ENCODE results near the gene RBBP6. TPM values are rescaled to one million over a fixed set of nuclear protein-coding genes. Genes with fewer than 3 reads are reported as not detected.

RBBP6 gene
- total RNA-seq, 1 donor: 31.5 TPM

DNA sequence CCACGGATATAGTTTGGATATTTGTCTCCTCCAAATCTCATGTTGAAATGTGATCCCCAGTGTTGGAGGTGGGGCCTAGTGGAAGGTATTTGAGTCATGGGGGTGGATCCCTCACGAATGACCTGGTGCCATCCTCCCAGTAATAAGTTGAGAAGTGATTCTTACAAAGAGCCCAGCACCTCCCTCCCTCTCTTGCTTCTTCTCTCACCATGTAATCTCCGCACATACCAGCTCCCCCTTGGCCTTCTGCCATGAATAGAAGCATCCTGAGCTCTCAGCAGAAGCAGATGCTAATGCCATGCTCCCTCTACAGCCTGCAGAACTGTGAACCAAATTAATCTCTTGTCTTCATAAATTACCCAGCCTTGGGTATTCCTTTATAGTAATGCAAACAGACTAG is 41.9 kb upstream of the RBBP6 start:
- Histone ChIP-seq H3K4me3 (ENCODE audit: insufficient read depth, low read length) (no peak overlapping the region), H2AFZ (ENCODE audit: low read length) (no peak overlapping the region), H3K27me3 (ENCODE audit: insufficient read depth, low read length) (no peaks in the 10 kb centered on the region), H4K20me1 (ENCODE audit: insufficient read depth, low read length) (no peaks in the 10 kb centered on the region), H3K4me2 (ENCODE audit: insufficient read depth, low read length) (no peak overlapping the region), H3K9me3 (ENCODE audit: low read depth, low read length) (no peaks in the 10 kb centered on the region), H3K4me1 (ENCODE audit: insufficient read depth, low read length) (no peaks in the 10 kb centered on the region), H3K27ac (ENCODE audit: low read depth, low read length) (no peak overlapping the region), H3K36me3 (ENCODE audit: insufficient read depth, low read length) (no peaks in the 10 kb centered on the region), H3K79me2 (ENCODE audit: insufficient read depth, low read length) (no peaks in the 10 kb centered on the region)
- TF ChIP-seq, protein P1, sequence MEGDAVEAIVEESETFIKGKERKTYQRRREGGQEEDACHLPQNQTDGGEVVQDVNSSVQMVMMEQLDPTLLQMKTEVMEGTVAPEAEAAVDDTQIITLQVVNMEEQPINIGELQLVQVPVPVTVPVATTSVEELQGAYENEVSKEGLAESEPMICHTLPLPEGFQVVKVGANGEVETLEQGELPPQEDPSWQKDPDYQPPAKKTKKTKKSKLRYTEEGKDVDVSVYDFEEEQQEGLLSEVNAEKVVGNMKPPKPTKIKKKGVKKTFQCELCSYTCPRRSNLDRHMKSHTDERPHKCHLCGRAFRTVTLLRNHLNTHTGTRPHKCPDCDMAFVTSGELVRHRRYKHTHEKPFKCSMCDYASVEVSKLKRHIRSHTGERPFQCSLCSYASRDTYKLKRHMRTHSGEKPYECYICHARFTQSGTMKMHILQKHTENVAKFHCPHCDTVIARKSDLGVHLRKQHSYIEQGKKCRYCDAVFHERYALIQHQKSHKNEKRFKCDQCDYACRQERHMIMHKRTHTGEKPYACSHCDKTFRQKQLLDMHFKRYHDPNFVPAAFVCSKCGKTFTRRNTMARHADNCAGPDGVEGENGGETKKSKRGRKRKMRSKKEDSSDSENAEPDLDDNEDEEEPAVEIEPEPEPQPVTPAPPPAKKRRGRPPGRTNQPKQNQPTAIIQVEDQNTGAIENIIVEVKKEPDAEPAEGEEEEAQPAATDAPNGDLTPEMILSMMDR (IDR thresholded peaks at IDR 0.05; ENCODE audit: extremely low read depth, low read depth, low read length): no peak
- DNase-seq (ENCODE audit: insufficient read length, low spot score, missing footprints): no peak

DNA sequence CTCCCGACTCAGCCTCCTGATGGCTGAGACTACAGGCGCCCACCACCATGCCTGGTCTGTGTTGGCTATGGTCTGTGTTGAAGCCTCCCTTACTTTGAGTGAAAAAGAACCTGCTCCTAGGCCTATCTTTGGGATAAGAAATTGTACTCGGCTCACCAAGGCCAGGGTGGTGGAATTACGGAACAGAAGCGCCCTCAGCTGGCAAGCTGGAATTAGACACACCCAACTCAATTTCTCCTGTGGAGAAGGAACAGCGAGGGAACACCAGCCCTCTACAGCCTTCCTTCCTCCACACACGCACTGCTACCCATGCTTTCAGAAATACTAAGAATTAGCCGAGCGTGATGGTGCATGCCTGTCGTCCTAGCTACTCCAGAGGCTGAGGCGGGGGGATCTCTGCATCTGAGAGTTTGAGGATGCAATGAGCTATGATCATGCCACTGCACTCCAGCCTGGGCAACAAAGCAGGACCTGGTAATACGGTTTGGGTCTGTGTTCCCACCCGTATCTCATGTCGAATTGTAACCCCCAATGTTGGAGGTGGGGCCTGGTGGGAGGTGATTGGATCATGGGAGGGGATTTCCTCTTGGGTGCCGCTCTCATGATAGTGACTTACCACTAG is 40.1 kb upstream of the RBBP6 start:
- Histone ChIP-seq H3K4me1 (ENCODE audit: insufficient read depth, low read length) (no peaks in the 10 kb centered on the region), H3K27ac (ENCODE audit: low read depth, low read length) (no peak overlapping the region), H4K20me1 (ENCODE audit: insufficient read depth, low read length) (no peaks in the 10 kb centered on the region), H2AFZ (ENCODE audit: low read length) (no peak overlapping the region), H3K4me2 (ENCODE audit: insufficient read depth, low read length) (no peak overlapping the region), H3K4me3 (ENCODE audit: insufficient read depth, low read length) (no peak overlapping the region), H3K36me3 (ENCODE audit: insufficient read depth, low read length) (no peaks in the 10 kb centered on the region), H3K79me2 (ENCODE audit: insufficient read depth, low read length) (no peaks in the 10 kb centered on the region), H3K9me3 (ENCODE audit: low read depth, low read length) (no peaks in the 10 kb centered on the region), H3K27me3 (ENCODE audit: insufficient read depth, low read length) (no peaks in the 10 kb centered on the region)
- TF ChIP-seq, protein P1 (IDR thresholded peaks at IDR 0.05; ENCODE audit: extremely low read depth, low read depth, low read length): peak; percentile 57
- DNase-seq (ENCODE audit: insufficient read length, low spot score, missing footprints): peak; percentile 65

DNA sequence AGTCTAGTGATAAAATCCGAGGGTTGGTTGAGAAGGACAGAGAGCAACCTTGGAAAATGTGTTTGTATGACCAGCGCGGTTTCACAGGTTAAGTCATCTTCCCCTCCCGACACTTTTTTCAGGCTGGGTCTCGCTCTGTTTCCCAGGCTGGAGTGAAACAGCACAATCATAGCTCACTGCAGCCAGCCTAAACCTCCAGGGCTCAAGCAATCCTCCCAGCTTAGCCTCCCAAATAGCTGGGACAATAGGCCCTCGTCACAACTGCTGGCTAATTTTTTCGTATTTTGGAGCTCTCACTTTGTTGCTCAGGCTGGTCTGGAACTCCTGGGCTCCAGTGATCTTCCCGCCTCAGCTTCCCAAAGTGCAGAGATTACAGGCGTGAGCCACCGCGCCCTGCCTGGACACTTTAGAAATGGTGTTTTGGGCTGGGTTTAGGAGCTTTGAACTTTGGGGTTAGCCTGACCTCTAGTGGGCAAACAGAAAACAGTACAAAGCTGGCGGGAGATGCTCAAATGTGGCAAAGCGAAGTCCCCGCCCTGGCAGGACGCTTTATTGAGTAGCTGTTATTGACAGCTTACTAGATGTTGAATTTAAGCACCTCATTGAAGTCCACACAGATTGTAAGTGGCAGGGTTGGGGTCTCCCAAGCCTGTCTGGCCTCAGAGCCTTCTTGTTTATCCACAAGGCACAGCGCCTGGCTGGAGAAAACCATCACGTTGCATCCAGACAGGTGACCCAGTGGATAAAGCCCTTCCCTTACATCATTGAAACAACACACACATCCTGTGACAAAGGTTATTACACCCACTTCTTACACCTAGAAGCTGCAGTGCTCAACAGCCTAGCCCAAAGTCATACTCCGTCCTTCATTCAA is 34.7 kb upstream of the RBBP6 start:
- Histone ChIP-seq H2AFZ (ENCODE audit: low read length) (peak overlapping the region; percentile 66), H3K4me2 (ENCODE audit: insufficient read depth, low read length) (no peak overlapping the region), H4K20me1 (ENCODE audit: insufficient read depth, low read length) (no peaks in the 10 kb centered on the region), H3K4me1 (ENCODE audit: insufficient read depth, low read length) (peaks cover 3% of the 10 kb centered on the region), H3K27ac (ENCODE audit: low read depth, low read length) (no peak overlapping the region), H3K9me3 (ENCODE audit: low read depth, low read length) (no peaks in the 10 kb centered on the region), H3K79me2 (ENCODE audit: insufficient read depth, low read length) (no peaks in the 10 kb centered on the region), H3K36me3 (ENCODE audit: insufficient read depth, low read length) (no peaks in the 10 kb centered on the region), H3K27me3 (ENCODE audit: insufficient read depth, low read length) (no peaks in the 10 kb centered on the region), H3K4me3 (ENCODE audit: insufficient read depth, low read length) (no peak overlapping the region)
- DNase-seq (ENCODE audit: insufficient read length, low spot score, missing footprints): peak; percentile 81
- TF ChIP-seq, protein P1 (IDR thresholded peaks at IDR 0.05; ENCODE audit: extremely low read depth, low read depth, low read length): peak; percentile 80

DNA sequence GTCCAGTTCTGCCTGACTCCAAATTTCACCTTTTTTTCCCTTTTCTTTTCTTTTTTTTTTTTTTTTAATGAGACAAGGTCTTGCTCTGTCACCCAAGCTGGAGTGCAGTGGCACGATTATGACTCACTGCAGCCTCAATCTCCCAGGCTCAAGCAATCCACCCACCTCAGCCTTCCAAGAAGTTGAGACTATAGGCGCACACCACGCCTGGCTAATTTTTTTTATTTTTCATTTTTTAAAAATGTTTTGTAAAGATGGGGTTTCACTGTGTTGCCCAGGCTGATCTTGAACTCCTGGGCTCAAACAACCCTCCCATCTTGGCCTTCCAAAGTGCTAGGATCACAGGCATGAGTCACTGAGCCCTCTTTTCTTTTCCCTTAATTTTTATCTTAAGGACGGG is 33.4 kb upstream of the RBBP6 start:
- no peak for DNase-seq (ENCODE audit: insufficient read length, low spot score, missing footprints)
- Histone ChIP-seq H3K9me3 (ENCODE audit: low read depth, low read length) (no peaks in the 10 kb centered on the region), H3K36me3 (ENCODE audit: insufficient read depth, low read length) (no peaks in the 10 kb centered on the region), H3K27ac (ENCODE audit: low read depth, low read length) (no peak overlapping the region), H2AFZ (ENCODE audit: low read length) (no peak overlapping the region), H3K4me3 (ENCODE audit: insufficient read depth, low read length) (no peak overlapping the region), H3K4me1 (ENCODE audit: insufficient read depth, low read length) (peaks cover 3% of the 10 kb centered on the region), H3K27me3 (ENCODE audit: insufficient read depth, low read length) (no peaks in the 10 kb centered on the region), H4K20me1 (ENCODE audit: insufficient read depth, low read length) (no peaks in the 10 kb centered on the region), H3K79me2 (ENCODE audit: insufficient read depth, low read length) (no peaks in the 10 kb centered on the region), H3K4me2 (ENCODE audit: insufficient read depth, low read length) (no peak overlapping the region)
- TF ChIP-seq, protein P1 (IDR thresholded peaks at IDR 0.05; ENCODE audit: extremely low read depth, low read depth, low read length): no peak

Measured in osteoblast (primary cell).